GM19463 (cell line): ENCODE measurements around the gene TPM2.

Experiments used
- ATAC-seq: cut with Tn5 transposase; IDR thresholded peaks from one replicate; pipeline ENCODE4 v1.9.1; 2021; ENCODE audit warnings: mild to moderate bottlenecking, moderate library complexity; ENCODE audit not compliant: unreplicated experiment

Gene TPM2

GRCh38 chr9:35689542-35690293, at the start of gene TPM2:
TSS of gene TPM2 (minus strand) at chr9:35689925. CDS start at chr9:35689817, 108 bp downstream.
- ATAC-seq = no peak

DNA sequence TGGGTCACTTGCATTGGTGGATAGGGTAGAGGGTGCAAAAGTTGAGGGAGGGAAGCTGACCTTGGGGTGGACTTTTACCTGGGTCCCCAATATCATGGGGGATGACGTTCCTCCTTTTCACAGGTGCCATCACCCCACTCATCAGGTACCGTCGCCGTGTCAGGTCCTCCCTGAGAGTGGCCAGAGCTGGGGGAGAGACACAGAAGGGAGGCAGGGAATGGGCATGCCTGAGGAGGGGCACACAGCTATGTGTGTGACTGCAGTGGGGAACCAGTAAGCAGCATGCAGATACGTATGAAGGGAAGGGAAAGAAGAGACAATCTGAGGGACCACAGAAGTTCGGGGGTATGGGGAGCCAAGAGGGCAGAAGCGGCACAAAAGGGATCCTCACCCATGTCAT, 49.2 kb upstream of the TPM2 start:
- no peak for ATAC-seq

GRCh38 chr9:35738186-35738585, 48.5 kb upstream of the TPM2 start:
- ATAC-seq = no peak

- no peak for ATAC-seq
Observed at GRCh38 chr9:35737143-35737542, 47.4 kb upstream of the TPM2 start.

- no peak for ATAC-seq
Observed at GRCh38 chr9:35736201-35736633, 46.5 kb upstream of the TPM2 start.

DNA sequence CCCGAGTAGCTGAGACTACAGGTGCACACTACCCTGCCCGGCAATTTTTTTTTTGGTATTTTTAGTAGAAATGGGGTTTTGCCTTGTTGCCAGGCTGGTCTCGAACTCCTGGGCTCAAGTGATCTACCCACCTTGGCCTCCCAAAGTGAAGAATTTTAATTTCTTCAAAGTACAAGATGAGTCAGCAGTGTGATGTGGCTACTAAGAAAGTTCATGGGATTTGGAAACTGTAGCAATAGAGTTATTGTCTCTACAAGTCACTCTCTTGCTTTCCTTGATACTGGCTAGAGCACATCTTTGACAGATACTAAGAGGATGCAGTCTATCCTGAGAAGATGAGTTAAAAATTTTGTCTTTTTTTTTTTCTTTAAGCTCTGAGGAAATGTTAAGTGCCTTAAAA, 44.4 kb upstream of the TPM2 start:
- ATAC-seq = no peak

DNA sequence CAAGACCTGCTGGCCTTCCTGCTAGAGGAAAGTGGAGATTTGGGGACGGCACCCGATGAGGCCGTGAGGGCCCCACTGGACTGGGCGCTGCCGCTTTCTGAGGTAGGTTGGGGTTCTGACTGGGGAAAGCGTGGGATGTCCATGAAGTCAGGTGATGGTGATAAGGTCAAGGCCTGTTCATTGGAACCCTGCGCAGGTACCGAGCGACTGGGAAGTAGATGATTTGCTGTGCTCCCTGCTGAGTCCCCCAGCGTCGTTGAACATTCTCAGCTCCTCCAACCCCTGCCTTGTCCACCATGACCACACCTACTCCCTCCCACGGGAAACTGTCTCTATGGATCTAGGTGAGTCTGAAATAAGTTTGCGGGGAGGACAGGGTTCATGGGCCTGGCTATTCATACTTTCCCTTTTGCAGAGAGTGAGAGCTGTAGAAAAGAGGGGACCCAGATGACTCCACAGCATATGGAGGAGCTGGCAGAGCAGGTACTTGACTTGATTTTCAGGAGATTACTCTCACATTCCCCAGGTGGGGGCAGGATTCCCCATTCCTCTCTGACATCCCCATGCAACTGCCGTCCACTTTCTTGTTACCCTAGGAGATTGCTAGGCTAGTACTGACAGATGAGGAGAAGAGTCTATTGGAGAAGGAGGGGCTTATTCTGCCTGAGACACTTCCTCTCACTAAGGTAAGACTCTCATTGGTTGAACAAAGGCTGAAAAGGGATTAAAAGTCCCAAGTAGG, 43.2 kb upstream of the TPM2 start:
- no peak for ATAC-seq

DNA sequence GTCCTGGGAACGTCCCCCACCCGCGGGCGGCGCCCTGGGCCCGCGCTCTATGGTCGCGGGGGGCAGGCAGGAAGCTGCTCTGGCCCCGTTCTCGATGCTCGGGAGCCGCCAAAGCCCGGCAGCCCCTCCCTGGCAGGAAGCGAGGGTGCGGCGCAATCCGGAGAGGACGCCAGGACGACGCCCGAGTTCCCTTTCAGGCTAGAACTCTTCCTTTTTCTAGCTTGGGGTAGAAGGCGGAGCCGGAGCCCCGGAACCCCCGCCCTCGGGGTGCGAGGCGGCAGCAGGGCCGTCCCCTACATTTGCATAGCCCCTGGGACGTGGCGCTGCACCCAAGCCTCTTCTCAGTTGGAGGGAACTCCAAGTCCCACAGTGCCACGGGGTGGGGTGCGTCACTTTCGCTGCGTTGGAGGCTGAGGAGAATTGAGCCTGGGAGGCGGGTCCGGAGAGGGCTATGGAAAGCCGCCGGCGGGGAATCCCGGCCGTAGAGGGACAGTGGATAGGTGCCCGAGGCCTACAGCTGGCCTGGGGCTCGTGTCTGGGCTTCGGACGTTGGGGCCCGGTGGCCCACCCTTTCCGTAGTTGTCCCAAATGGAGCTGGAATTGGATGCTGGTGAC, 42.6 kb upstream of the TPM2 start, which contains the start of the genes CREB3 and TLN1:
CREB3 (plus strand) TSS at position 482 of the 615 bp plus-strand sequence; CDS start at position 589, 107 bp downstream.
TLN1 (minus strand) TSS at position 11 of the 615 bp plus-strand sequence. CDS start 6,501 bp downstream, outside the sequence.
- peak; percentile 75 for ATAC-seq

DNA sequence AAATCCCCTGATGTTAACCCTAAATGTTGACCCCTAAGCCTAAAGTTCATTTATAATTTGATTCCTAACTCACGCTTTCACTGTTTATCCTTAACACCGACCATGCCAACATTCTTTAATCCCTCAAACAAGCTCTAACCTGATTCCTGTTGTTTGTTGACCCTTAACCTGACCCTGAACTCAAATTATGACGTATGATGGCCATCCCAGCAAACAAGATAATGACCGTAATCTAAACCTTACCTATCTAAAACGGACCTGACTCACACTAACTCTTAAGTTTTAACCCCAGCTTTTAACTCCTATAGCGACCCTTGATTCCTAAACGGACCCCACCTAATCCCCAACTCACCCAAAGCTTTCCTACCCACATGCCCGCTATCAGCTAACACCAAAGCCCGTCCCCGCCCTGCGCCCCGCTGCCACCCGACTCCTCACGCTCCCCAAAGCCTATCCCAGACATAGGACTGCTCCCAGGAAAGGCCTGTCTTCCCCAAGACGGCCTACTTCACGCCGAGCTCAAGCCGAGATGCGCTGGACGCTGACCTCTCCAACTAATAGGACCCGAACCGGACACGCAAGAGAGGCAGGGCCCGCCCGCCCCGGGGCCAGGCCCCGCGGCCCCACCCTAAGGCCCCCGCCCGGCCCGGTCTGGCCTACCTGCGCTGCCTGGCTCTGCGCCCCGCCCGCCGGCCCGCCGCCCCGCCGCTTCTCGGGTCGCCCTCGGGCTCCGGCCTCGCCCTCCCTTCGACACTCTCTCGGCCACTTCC, 41.9 kb upstream of the TPM2 start:
- ATAC-seq = no peak

GRCh38 chr9:35730486-35730854, 40.7 kb upstream of the TPM2 start:
- no peak for ATAC-seq

GRCh38 chr9:35729700-35730485, 40.2 kb upstream of the TPM2 start:
- no peak for ATAC-seq

DNA sequence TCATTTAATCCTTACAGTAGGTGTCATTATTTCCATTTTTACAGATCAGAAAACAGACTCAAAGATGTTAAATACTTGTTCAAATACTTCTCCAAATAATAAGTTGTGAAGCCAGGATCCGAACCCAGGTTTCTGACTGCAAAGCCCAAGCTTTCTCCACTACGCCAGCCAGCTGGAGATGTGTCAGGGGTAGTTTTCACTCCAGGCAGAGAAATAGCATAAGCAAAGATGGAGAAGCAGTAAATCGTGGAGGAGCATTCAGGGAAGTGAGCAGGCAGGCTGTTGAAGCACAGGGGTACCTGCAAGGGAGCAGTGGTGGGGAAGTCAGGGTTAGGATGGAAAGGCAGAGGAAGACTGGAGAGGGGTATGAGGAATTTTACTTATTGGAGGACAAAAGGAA, 39.4 kb upstream of the TPM2 start:
- no peak for ATAC-seq

- ATAC-seq = no peak
Observed at GRCh38 chr9:35728041-35728971, 38.6 kb upstream of the TPM2 start.

- no peak for ATAC-seq
Observed at GRCh38 chr9:35727676-35728040, 37.9 kb upstream of the TPM2 start.

DNA sequence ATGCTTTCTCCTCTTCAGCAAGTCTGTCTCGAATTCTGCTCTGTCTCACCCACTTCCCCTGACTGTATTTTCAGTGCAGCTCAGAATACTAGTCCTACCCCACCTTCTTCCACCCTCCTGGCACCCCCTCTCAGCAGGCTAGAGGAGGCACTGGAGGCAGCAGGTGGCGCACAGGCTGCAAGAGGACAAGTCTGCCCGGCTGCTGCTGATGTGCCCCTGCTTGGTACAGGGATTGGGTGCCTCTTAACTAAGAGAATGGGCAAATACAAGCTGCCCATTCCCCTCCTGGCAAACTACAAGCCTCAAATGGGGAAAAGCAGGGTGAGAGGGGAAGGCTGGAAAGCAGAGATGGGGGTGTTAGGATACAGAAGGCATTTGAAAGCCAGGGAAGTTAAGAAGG, 37.2 kb upstream of the TPM2 start:
- ATAC-seq = peak; percentile 41

GRCh38 chr9:35725362-35725761, 35.6 kb upstream of the TPM2 start:
- no peak for ATAC-seq

DNA sequence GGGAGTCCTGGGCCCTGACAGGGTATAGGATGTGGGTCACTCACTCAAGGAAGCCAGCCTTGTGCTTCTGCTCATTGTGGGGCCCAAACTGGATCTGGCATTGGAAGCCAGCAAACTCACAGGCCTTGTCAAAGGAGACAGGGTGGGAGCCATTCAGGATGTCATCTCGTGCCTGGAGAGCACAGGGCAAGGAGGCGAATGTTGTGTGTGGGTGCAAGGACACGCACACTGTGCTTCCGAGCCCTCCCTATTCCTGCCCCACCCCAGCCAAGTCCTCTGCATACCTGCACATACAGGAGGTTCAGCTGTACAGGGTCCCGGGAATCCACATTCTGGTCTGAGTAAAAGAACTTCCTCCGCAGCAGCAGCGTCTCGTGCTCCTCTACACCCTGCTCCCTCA, 34.2 kb upstream of the TPM2 start:
- no peak for ATAC-seq

DNA sequence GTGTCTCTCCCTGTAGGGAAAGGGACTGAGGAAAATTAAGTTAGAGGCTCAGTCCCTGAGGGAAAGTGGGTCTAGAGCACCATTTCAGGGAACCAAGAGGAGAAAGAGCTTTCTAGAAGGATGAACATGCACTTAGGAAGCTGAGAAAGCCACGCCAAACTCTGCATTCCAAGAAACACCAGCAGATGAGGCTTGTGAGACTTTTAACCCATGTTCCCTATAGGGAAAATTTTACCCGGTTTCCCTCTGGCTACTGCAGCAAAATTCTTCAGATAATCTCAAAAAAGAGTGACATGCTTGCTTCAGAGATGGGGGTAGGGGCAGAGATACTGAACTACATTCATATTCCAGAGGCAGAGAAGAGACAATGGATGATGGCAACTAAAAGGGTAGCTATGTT, 33.7 kb upstream of the TPM2 start:
- ATAC-seq = no peak

DNA sequence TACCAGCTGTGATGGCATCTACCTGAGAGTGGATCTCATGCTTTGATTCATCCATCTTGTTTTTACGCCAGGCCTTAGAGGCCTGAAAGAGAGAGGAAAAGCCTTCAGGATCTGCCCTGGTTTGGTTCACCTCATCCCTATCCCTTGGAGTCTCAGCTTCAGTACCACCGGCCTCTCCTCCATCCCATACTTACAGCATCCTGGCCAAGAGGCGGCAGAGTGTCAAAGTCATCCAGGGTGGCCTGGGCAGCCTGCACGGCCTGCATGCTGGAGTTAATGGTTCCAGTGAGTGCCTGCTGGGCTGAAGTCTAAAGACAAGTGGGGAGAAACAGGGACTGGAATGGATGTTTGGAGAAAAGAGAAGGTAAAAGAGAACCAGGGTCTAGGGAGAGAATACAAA, 29.8 kb upstream of the TPM2 start:
- ATAC-seq = no peak
